Glomerular endothelial cell (primary cell): ENCODE data around the gene FBLL1. TPM values are rescaled to one million over a fixed set of nuclear protein-coding genes. Genes with fewer than 3 reads are reported as not detected.
"Not testable (repeated sequence)": the region's sequence is repeated elsewhere in the genome, so short reads cannot be mapped to it uniquely, and the experiment has no call there.

Experiments used
- DNase-seq: peaks from one replicate; pipeline ENCODE4 v3.0.0-alpha.2; 2011; ENCODE audit warnings: low read depth, low spot score; ENCODE audit errors: extremely low read depth
- total RNA-seq: library from RNA; depleted of rRNA; stranded (reverse); fragments of >200 nt; gene quantifications from 2 replicates; pipeline ENCODE4 v1.2.3, GENCODE V29; 2015

The FBLL1 gene
- total RNA-seq = 0.39 and 1.8 TPM in 2 replicates

DNA sequence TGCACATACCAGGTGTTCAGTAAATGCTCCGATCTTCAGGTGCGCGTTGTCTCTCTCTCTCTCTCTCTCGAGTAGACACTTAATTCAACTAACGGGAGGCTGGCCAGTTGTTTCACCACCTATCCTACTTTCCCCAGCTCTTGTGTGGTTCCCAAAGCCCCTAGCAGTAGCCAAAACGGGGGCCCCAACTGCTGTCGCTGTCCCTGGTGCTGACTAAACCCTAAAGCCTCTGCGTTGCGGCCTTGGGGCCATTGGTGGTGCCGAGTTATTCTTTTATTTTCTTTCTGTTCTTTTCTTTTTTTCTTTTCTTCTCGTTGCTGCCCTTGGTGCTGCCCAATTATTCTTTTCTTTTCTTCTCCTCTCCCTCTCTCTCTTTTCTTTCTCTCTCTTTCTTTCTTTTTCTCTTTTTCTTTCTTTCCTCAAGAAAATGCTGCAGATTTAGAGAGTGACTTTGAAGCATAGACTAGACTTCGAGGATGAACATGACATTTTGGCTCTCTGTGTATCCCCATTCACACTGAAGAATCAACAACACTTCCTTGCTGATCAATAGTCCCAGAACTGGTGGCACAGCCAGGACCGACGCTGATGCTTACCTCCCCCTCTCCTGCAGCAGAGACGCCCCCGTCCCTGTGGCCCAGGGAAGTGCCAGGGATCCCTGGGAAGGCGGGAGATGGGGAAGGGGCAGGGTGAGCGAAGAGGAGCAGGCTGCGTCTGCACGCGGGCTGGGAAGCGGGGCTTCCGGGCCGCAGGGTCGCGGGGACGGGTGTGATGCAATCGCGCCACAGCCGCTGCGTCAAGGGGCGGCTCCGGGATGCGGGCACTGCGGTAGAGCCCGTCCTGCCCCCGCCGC, at the start of gene FBLL1:
Gene FBLL1, plus strand, starts transcription at position 785 of the 853 bp plus-strand sequence. CDS start 200 bp downstream, outside the sequence.
- no peak for DNase-seq

DNA sequence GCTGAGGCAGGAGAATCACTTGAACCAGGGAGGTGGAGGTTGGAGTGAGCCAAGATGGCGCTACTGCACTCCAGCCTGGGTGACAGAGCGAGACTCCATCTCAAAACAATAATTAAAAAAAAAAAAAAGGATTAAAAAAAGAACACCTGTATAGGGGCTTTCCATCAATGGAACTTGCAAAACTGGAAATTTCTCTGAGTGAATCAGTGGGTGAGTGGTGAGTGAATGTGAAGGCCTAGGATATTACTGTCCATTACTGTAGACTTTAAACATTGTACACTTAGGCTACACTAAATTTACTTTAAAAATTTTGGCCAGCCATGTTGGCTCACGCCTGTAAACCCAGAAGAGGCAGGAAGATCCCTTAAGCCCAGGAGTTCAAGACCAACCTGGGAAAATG, 48.5 kb upstream of the FBLL1 start:
- no peak for DNase-seq

DNA sequence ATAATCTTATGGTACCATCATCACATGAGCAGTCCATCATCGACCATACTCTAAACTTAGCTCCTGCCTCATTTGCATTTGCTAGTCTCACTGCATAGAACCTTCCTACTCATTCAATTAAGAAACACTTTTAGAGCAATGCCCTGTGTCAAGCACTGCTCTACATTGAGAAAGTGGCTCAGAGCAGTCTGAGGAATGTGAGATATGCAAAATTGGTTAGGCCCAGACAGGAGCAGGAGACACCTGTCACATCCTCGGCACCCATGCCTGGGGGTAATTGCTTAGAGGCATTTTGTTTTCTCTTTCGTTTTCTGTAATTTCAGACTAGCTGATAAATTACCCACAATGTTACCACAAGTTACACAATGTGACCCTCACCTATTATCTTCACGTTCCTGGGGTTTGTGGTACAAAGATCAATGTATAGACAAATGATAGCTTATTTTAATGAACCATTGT, 47.7 kb upstream of the FBLL1 start:
- no peak for DNase-seq

DNA sequence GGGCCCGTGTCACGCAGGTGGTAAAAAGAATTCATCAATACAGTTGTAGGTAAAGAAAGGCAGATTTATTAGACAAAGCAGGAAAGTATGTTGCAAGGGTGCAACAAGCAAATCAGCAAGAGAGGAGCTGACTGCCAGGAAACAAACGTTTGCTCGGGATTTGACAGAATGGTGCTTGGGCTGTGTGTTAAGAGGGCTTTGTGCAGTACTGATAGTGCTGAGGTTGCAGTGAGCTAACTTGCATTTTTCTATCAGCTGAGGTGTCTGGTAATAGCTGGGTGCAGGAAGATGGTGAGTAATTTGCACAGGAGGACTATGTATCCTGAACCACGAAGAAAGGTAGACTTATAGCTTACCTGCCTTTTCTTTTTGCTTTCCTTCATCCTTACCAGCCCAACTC, 46.7 kb upstream of the FBLL1 start:
- DNase-seq = no peak

DNA sequence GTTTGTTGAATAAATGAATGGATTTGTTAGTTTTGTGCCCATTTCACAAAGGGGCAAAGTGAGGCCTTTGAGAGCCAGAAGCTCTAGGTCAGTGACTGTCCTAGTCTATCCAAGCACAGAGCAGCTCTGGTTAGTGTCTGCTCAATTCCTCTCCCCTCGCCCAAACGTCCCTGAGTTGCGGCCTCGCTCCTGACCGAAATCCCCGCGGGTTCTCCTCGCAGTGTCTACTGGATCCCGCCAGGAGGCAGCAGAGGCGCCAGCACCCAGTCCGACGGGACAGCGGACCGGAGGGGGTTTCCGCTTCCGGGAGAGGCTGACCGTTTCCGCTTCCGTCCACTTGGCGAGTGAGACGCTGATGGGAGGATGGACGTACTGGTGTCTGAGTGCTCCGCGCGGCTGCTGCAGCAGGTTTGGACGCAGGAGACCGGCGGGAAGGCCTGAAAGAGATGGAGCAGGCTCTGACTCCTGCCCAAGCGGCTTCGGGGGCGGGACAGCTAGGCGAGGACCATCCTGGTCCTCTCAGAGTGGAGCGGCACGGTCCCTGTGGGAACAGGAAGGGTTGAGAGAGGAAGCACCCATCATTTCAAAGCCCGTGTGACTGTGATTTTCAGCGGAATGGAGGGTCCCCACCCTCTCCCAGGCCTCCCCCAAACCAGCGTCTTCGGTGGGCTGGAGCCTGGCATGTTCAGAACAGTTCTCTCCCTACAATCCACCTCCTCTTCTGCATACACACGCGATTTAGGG, 42.8 kb upstream of the FBLL1 start, which contains the start of gene RARS1:
Gene RARS1, plus strand, starts transcription at position 336 of the 744 bp plus-strand sequence. Its CDS starts 28 bp downstream, at position 364.
- peak; percentile 58 for DNase-seq

DNA sequence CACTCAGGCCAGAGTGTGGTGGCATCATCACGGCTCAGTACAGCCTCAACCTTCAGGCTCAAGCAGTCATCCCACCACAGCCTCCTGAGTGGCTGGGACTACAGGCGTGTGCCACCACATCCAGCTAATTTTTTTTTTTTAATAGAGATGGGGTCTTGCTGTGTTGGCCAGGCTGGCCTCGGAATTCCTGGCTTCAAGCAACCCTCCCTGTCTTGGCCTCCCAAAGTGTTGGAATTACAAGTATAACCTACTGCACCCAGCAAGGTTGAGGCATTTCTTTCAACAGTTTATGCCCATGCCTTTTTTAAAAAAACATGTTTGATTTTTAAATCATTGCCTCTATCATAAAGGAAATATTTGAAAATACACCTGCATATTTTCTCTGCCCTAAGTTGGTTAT, 40.0 kb upstream of the FBLL1 start:
- no peak for DNase-seq

DNA sequence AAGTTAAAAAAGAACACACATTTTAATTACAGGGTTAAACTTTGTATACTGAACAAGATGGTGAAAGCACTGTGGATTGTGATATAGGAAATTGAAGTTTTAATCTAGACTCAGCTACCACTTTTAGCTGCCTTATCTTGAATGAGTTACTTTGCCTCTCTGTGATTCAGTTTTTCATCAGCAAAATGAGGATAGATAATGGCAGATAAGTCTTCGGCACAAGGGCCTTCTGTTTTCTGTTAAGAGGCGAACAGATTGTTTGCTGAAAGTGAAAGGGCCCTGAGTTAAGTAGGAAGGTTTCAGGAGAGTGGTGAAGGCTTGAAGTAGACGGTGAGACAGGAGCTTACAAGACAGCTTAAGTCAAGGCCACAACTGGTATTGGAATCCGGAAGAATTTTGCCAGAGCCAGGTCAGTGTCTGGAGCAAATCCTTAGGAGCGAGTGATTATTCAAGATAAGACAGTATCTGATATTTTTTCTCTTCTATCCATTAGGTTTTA, 35.0 kb upstream of the FBLL1 start:
- no peak for DNase-seq

DNA sequence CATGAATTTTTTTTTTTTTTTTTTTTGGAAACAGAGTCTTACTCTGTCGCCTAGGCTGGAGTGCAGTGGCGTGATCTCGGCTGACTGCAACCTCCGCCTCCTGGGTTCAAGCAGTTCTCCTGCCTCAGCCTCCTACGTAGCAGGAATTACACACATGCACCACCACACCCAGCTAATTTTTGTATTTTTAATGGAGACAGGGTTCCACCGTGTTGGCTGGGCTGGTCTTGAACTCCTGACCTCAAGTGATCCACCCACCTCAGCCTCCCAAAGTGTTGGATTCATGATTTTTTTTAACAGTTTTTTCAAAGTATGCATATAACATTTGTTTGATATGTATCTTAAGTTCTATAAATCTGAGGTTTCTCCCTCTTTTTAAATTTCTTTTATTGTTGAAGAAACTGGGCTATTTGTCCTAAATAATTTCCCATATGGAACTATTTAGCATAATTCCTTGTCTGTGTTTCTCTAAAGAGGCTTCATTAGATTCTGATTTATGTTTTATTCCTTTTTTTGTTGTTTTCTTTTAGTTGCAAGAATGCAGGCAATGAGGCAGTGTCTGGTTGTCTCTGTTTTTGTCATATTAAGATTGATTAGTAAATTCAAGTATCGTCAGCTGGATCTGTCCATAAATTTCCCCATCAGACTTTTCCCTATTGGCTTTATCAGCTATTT, 26.4 kb upstream of the FBLL1 start:
- DNase-seq = no peak

DNA sequence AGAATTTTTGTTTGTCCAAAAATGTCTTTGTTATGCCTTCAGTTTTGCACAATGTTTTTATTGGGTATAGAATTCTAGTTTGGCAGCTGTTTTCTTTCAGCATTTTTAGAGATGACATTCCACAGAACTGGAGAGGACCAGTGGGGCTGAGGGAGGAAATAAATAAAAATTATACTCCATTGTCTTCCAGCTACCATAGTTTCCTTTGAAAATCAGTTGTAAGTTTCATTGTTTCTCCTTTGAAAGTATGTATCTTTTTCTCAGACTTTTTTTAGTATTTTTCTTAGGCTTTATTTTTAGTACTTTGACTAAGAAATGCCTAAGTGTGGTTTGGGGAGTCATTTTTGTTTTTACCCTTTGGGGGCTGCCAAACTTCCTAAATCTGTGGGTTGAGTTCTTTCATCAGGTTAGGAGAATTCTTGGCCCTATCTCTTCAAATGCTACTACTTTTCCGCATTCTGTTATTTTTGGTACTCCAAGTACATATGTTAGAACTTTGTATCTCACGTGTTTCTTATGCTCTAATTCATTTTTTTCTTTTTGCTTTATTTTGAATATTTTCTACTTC, 15.2 kb upstream of the FBLL1 start:
- no peak for DNase-seq

DNA sequence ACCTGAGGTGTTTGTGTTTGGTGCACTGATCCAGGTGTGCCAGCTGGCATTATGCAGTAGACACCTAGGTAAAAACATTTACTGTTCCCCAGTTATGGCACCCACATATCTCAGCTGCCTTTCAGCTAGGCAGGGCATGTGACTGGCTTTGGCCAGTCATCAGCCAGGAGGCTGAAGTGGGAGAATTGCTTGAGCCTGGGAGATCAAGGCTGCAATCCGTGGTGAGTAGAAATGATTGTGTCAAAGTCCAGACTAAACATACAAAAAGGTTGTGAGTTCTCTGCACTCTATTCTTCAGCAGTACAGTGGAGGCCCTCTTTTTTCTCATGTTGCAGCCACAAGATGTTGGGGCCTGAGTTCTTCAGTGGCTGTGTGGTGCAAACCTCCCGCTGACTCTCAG, 3.2 kb upstream of the FBLL1 start:
- DNase-seq = no peak

DNA sequence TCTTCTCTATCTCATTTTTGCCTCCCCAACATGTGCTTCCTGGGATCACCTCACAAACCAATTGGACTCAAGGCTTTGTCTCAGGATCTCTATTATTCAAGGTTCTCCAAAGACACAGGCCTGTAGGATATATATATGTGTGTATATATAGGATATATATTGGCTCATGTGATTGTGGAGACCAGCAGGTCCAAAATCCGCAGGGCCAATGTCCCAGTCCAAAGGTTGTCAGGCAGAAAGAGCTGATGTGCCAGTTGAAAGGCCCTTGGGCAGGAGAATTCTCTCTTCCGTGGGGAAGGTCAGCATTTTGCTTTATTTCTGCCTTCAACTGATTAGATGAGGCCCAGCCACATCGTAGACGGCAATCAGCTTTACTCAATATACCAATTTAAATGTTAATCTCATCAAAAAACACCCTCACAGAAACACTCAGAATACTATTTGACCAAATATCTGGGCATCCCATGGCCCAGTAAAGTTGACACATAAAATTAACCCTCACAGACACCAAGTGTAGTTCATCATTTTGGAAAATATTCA, 1.3 kb upstream of the FBLL1 start:
- DNase-seq = no peak

DNA sequence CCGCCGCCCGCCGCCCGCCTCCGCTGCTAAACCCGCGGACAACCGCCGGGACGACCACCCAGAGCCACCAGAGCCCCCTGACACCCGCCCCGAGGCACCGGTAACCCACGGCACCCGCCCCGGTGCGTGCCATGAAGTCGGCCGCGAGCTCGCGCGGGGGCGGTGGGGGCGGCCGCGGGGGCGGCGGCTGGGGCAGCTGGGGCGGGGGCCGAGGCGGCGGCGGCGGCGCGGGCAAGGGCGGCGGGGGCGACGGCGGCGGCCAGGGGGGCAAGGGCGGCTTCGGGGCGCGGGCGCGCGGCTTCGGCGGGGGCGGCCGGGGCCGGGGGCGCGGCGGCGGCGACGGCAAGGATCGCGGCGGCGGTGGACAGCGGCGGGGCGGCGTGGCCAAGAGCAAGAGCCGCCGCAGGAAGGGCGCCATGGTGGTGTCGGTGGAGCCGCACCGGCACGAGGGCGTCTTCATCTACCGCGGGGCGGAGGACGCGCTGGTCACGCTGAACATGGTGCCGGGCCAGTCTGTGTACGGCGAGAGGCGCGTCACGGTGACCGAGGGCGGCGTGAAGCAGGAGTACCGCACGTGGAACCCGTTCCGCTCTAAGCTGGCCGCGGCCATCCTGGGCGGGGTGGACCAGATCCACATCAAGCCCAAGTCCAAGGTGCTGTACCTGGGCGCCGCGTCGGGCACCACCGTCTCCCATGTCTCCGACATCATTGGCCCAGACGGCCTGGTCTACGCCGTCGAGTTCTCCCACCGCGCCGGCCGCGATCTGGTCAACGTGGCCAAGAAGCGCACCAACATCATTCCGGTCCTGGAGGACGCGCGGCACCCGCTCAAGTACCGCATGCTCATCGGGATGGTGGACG, 499 bp downstream of the FBLL1 start:
- no peak for DNase-seq

DNA sequence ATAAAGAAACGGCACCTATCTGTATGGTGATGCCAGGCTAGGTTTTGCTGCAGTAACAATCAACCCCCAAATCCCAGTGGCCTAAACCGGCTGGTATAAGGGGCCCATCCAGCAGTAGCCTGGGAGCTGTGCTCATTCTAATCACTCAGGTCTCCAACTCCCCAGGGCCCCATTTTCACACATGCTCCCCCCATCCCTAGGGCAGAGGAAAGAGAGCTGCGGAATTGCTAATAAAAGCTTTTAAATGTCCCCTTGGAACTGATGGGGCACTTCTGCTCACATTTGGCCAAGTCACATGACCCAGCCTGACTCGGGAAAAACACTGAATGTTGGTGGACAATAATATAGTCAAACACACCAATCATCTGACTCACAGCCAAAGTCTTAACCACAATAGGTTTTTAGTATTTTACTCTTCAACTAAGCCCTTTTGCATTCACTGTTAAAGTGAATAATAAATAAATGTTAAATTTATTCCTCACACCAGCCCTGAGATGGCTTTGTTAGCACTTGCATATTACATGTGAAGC, 1.6 kb downstream of the FBLL1 start:
- DNase-seq = no peak

DNA sequence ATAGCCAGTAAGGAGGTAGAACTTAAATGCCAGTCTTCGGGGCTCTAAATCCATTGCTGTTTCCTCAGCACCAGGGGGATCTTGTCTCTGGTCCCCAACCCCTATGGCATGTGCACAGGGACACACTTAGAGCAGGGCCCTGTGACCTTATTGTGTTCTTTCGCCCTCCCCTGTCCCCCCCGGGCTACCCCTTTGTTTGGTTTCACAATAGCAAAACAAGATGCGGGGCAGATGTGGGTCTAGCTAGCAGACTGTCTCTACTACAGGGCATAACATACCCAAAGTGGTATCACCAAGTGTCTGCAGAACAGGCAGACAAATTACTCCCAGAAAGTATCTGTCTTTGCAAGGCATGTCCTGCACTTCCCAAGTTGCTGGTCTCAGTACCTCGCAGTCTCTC, 2.1 kb downstream of the FBLL1 start:
- DNase-seq = no peak

DNA sequence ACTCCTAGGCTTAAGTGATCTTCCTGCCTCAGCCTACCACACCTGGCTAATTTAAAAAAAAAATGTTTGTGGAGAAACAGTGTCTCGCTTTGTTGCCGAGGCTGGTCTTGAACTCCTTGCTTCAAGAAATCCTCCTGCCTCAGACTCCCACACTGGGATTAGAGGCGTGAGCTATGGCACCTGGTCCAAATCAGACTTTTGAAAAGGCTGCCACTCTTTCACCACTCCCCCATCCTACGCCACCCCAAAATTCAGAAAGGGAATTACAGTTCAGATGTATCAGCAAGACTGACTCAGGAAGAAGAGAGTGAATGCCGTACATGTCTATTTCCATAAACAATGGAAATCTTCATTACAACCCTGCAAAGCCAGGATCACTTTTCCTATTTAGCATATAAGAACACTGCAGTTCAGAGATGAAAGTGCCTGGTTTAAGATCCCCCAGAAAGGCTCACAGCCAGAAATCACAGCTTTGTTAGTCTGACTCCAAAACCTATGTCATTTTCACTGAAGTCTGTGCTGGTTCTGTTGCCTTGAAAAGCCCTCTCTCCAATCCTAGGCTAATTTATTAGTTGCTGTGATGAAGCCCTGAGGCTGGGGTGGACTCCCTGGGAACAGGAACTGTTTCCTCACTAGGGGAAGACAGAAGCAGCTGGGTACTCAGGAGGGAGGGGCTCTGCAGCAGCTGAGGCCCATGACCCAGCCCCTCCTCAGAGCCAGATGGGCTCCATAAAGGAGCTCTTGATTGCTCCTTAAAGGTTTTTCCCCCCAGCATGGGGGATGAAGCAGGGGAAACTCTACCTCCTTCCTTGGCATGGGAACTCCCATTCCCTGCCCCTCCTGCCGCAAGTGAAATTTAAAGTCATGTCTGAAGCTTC, 3.1 kb downstream of the FBLL1 start:
- no peak for DNase-seq

DNA sequence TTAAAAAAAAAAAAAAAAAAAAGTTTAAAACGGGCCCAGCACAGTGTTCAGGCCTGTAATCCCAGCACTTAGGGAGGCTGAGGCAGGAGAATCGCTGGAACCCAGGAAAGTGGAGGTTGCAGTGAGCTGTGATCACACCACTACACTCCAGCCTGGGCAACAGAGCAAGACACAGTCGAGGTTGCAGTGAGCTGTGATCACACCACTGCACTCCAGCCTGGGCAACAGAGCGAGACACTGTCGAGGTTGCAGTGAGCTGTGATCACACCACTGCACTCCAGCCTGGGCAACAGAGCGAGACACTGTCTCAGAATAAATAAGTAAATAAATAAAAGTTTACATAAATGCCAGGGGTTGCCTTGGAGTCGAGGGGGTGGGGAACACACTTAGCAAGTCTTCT, 5.2 kb downstream of the FBLL1 start:
- DNase-seq = not testable (repeated sequence)

DNA sequence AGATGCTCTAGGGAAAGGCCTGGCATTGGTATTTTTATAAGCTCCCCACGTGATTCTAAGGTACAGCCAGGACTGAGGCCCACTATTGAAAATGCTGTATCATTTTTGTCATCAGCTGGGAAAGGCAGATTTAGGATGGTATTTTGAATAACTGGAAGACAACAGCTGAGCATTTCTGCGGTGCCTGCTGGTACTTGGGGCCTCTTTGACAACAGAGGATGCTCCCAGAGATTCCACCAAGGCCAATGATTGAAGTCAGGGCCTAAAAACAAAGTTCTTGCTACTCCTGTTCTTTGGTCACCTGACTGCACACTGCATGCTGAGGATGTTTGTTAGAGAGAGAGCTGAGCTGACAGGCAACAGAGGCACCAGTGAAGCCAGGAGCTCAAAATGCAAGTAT, 8.1 kb downstream of the FBLL1 start:
- DNase-seq = no peak

DNA sequence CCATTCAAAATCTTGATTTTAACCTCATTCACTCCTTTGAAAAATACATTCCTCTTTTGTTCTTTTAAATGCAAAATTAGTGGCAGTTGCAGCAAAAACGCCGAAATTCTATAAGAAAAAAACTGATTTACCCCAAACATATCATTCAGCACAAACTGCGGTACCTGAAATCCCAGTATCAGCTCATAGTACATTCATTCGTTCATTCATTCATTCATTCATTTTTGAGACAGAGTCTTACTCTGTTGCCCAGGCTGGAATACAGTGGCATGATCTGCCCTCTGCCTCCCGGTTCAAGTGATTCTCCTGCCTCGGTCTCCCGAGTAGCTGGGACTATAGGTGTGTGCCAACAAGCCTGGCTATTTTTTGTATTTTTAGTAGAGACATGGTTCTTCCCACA, 20.4 kb downstream of the FBLL1 start:
- no peak for DNase-seq
